CD4-positive, alpha-beta T cell treated with Interleukin-6 for 4 hours (primary cell): Measurements from ENCODE around the gene DSCAML1.
"Not testable (repeated sequence)": the region's sequence is repeated elsewhere in the genome, so short reads cannot be mapped to it uniquely, and the experiment has no call there.

Experiments
- DNase-seq: peaks from one replicate; pipeline ENCODE4 v3.0.0-alpha.2; 2020; ENCODE audit warnings: mixed read lengths

Gene DSCAML1

DNA sequence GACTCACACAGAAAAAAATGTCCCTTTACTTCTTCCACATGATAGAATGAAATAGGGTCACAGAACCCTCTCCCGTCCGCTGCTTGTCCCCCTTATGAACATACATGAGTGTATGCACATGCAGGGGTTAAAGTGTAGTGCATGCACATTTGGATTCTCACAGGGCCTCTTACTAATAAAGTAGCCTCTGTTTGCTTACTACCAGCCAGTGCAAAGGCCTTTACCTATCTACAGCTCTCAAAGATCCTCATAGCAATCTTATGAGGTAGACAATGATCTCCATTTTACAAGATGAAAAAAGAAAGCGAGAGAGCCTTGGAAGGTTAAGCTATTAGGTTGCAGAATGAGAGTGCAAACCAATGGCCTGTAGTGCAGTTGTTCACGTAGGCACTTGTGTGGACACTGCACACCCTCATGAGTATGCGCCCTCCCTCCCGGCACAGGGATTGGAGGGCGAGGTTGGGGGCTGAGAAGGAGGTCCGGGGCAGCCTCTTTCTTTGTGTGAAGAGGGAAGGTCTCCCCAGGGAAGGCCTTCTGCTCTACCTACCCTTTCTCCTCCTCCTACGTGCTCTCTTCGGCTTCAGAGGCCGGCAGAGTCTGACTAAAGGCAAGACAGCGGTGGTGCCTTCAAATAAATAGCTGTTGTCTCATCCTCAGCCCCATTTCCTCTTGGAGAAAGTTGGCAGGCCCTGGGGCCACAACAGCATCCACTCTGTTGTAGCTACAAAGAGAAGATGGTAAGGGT lies 378.1 kb downstream of the DSCAML1 start:
- no peak for DNase-seq

DNA sequence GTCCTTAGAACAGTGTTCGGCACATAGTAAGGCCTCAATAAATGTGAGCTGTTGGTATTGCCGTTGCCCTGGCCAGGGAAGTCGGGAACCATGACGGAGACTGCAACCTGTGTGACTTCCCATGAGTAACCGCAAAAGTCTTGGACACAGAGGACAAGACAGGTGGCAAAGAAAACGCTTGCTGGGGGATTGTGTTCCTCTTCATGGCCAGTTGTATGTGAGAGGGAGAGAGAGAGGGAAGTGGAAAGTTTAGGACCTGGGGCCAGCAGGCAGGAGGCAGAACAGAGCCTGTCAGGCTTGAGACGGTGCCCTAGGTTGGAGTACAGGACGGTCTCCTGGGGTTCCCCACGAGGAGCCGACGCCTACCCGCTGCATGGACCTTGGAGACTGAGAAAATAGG lies 379.2 kb downstream of the DSCAML1 start:
- DNase-seq = no peak

DNA sequence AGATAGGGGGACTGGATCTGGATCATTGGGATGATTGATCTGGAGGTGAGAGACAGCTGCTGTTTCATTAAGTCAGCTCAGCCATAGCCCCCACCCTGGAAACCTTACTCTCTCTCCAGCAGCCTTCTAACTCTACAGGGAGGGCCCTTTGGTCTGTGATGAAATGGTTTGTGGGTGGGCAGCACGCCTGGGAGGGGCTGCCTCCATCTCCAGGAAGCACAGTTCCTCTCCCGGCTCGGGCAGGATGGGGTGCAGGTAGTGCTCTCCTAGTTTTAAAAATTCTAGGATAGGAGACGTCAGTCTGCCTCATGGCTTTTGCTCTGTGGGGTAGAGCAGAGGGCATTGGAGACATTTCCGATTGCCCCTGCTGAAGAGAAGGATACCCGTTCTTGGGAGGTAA lies 379.7 kb downstream of the DSCAML1 start:
- no peak for DNase-seq

DNA sequence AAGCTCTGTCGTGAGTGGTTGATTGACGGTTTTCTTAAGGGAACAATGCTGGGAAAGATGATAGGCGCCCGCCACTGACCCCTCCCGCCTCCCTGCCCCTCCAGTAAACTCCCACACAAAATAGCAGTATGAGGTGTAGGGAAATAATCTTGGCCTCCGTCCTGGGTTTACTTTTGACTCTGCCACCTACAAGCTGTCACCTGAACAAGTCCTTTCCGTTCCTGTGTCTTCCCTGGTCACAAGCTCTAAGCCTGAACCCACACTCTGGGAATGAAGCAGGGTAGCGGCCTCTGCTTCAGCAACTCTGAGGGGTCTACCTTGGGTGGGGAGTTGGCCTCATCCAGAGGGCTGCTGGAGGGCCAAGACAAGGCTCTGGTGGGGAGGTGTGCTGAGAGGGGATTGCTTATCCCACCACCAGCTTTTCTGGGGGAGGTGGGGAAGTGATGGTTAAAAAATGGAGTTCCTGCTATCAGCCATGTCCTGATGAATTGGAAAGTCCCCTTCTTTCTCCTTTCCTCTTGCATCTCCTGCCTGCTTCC lies 381.6 kb downstream of the DSCAML1 start:
- DNase-seq = no peak

DNA sequence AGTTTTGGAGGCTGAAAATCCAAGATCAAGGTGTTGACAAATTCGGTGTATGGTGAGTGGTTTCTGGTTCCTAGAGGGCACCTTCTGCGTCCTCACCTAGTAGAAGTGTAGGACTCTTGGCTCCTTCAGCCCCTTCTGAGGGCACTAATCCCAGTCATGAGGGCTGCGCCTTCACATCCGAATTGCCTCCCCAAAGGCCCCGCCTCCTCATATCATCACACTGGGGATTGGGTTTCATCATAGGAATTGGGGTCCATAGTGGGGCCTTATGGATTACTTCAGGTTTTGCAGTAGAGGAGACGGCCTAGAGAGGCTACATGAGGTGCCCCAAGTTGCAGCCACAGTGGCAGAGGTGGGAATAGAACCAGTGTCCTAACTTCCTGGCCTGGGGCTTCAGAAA lies 382.3 kb downstream of the DSCAML1 start:
- DNase-seq = no peak

DNA sequence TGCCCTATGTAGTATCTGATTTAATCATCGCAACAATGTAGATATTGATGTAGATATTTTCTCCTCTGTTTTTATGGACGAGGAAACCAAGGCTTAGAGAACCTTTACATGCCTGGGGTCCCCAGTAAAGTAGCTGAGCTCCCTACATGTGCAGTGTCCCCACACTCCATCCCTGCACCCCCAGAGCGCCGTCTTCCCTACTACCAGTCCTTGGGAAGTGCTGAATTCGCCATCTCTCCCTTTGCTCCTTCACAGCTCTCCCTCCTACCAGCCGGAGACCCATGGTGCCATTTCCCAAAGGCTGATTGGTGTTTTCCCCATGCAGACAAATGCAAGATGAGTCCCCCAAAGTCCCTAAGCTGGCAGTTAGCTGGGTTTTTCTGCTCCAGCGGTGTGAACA lies 383.4 kb downstream of the DSCAML1 start:
- no peak for DNase-seq

DNA sequence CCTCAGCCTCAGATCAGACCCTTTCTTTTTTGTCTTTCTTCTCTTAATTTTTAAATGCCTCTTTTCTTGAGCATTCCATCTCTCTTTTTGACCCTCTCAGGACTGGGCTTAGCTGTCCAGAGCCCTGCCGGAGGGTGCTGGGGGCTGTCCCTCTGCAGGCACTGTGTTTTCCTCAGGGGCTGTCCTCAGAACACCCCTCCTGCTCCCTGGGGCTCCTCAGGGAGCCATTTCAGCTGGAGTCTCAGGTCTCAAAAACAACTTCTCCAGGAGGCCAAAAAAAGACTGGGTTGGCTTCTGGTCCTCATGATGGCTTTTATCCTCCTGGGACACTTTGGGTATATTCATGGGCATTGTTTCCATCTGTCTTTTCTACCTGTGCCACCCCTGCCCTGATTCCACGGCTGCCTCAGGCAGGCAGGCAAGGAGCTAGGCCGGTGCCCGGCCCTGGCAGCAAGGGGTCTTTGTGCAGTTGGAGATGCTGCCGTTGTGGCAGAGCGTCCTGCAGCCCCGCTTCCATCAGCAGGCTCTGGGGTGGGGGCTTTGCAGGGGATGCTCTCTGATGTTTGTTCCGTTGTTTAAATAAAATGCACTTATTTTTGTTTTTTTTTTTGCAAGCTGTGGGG lies 384.3 kb downstream of the DSCAML1 start:
- no peak for DNase-seq

DNA sequence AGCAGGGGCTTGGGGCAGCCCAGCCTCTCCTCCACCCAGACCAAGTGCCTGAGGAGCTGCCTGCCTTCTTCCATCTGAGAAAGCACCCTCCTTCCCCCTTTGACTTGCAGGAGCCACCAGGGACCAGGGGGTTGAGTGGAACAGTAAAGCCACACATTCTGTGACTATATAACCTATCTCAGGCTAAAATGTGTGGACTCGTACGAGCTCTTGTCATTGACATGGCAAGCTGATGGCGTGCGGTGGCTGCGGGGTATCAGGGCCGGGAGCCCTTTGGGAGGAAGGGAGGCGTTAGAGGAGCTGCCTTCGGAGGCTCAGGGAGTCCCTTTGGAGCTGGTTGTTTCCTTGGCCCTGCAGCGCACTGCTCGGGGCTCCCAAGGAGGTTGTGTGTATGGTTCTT lies 384.8 kb downstream of the DSCAML1 start:
- no peak for DNase-seq

DNA sequence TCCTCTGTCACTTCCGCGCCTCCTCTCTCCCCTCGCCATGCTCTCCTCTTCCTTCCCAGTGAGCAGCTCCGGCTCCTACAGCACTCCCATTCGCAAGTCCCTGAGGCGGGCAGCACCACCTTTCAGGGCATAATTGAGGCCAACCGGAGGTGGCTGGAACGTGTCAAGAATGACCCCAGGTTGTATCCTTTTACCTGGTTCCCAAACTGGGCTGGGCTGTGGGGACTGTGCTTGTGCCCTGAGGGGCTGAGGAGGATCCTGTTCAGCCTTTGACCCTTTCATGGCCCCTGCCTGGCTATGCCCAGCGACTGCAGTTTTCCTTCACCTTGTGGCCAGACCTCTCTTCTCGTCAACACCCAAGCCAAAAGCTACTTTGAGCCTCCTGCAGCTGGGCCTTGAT lies 385.3 kb downstream of the DSCAML1 start:
- DNase-seq = no peak

DNA sequence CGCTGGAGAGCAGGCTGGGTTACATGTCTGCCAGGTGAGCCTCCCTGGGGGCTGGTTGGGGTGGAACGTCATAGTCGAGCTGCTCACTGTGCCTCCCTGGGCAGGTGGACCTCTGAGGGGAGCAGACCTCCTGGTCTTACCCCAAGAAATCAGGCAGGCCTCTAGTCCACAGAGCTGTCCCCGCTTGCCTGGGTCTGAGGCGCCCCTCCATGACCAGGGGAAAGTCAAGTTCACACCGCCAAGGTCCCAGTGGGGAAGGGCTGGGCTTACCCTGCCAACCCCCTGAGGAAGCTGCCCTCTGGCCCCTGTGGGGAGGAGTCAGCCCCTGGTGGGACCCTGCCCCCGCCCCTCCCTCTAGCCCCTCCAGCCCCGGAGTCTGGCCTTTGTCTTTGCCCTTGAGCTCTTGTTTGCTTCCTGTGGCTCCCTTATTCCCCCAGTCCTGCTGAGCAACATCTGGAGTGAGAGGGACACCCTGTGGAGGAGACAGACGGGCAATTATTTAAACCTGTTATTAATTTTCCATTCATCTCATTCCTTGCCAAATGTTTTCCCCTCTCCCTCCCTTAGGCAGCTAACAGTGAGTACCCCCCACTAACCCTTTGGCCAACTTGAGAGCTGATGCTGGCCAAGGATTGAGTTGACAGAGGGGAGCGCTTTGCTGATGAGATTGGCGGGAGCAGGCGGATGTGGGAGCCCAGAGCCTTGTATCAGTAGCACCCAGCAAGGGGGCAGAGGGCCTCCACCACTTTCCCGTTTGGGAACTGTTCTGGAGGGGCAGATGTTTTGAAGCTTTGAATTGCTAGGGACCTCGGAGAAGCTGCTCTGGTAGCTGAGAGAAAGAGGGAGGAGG lies 385.9 kb downstream of the DSCAML1 start:
- no peak for DNase-seq

DNA sequence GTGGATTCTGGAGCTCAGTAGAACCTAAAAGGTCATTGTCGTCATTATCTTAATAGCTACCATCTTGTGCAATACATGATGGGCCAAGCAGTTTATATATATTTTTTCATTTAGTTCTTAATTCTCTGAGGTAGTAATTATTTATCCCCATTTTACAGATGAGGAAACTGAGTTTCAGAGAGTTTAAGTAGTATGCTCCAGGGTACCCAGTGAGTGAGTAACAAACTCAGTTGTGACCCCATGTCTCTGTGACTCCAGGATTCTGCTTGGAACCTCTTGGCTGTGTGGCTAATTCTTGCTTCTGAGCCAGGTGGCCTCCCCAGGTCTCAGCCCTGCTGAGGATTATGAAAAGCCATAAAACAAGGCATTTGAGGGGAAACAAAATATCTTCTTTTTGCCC lies 386.8 kb downstream of the DSCAML1 start:
- no peak for DNase-seq

DNA sequence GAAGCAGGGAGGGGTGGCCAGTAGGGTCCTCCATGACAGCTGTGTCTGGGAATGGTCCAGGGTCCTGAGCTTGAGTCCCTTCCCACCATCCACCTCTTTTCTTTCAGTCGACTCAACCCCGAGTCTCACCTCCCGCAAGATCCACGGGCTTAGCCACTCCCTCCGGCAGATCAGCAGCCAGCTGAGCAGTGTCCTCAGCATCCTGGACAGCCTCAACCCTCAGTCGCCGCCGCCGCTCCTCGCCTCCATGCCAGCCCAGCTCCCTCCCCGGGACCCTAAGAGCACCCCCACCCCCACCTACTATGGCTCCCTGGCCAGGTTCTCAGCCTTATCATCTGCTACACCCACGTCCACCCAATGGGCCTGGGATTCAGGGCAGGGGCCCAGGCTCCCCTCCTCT lies 387.5 kb downstream of the DSCAML1 start:
- DNase-seq = no peak

DNA sequence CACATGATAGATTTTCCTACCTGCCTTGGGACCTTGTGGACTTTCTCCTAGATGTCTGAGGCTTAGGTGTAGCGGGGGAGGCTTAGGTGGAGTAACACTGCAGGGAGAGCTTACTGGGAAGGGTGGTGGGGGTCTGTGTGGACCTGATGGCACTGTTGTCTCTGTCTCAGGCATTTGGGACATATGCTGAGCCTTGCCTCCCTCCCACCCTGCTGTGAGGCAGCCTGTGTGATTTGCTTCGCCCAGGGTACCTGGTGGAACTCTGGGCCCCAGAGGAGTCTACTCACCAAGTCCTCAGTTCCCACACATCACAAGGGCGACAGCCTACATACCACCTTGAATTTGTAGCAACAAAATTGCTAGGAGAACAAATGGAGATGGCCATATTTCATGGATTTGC lies 388.7 kb downstream of the DSCAML1 start:
- DNase-seq = no peak

DNA sequence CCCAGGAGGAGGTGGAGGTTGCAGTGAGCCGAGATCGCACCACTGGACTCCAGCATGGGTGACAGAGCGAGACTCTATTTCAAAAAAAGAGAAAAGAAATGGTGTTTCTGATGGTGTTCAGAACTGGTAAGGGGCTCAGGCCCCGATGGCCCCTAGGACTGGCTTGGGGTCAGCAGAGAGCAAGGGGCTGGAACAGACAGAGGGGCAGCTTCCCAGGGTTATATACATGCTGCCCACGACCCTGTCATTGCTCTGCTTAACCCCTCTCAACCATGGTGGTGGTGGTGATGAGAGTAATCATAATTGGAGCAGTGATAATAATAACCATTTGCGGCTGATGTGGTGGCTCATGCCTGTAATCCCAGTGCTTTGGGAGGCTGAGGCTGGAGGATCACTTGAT lies 390.0 kb downstream of the DSCAML1 start:
- DNase-seq = no peak

DNA sequence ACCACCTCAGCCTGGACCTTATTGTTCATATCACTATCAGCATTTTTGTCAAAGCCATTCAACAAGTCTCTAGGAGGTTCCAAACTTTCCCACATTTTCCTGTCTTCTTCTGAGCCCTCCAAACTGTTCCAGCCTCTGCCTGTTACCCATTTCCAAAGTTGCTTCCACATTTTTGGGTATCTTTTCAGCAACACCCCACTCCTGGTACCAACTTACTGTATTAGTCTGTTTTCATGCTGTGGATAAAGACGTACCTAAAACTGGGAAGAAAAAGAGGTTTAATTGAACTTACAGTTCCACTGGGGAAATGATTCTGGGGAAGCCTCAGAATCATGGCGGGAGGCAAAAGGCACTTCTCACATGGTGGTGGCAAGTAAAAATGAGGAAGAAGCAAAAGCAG lies 391.1 kb downstream of the DSCAML1 start:
- DNase-seq = not testable (repeated sequence)

DNA sequence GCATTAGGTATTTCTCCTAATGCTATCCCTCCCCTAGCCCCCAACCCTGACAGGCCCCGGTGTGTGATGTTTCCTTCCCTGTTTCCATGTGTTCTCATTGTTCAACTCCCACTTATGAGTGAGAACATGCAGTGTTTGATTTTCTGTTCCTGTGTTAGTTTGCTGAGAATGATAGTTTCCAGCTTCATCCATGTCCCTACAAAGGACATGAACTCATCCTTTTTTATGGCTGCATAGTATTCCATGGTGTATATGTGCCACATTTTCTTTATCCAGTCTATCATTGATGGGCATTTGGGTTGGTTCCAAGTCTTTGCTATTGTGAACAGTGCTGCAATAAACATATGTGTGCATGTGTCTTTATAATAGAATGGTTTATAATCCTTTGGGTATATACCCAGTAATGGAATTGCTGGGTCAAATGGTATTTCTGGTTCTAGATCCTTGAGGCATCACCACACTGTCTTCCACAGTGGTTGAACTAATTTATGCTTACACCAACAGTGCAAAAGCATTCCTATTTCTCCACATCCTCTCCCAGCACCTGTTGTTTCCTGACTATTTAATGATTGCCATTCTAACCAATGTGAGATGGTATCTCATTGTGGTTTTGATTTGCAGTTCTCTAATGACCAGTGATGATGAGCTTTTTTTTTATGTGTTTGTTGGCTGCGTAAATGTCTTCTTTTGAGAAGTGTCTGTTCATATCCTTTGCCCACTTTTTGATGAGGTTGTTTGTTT lies 397.7 kb downstream of the DSCAML1 start:
- not testable (repeated sequence) for DNase-seq

DNA sequence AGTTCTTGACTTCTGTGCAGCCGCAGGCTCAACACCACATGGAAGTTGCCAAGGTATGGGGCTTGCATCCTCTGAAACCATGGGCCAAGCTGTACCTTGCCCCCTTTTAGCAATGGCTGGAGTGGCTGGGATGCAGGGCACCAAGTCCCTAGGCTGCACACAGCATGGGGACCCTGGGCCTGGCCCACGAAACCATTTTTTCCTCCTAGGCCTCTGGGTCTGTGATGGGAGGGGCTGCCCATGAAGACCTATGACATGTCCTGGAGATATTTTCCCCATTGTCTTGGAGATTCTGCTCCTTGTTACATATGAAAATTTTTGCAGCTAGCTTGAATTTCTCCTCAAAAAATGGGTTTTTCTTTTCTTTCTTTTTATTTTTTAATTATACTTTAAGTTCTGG lies 398.4 kb downstream of the DSCAML1 start:
- not testable (repeated sequence) for DNase-seq

DNA sequence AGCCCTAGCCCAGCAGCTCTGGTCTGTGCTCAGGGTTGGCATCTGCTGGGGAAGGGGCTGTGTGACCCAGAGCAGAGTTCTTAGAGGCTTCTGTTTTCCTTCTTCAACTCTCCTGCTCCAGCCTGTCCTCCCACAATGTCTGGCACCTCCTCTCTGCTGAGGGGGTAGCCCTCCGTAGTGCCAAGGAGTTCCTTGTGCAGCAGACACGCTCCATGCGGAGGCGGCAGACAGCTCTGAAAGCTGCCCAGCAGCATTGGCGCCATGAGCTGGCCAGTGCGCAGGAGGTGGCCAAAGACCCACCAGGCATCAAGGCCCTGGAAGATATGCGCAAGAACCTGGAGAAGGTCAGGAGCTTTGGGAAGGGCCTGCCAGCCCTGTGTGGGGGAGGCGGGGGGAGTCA lies 400.0 kb downstream of the DSCAML1 start:
- DNase-seq = no peak

DNA sequence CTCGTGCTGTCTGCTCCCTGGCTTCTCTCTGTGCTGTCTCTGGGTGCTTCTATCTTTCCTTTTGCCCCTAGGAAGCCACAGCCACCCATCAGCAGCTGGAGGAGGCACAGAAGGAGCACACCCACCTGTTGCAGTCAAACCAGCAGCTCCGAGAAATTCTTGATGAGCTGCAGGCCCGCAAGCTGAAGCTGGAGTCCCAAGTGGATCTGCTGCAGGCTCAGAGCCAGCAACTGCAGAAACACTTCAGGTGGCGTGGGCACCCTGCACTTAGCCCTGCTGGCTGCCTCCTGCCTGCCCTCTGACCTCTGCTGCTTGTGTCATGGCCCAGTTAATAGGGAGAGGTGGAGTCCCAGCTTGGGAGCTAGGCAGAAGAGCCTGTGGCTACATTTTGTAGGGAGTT lies 401.5 kb downstream of the DSCAML1 start:
- DNase-seq = no peak

DNA sequence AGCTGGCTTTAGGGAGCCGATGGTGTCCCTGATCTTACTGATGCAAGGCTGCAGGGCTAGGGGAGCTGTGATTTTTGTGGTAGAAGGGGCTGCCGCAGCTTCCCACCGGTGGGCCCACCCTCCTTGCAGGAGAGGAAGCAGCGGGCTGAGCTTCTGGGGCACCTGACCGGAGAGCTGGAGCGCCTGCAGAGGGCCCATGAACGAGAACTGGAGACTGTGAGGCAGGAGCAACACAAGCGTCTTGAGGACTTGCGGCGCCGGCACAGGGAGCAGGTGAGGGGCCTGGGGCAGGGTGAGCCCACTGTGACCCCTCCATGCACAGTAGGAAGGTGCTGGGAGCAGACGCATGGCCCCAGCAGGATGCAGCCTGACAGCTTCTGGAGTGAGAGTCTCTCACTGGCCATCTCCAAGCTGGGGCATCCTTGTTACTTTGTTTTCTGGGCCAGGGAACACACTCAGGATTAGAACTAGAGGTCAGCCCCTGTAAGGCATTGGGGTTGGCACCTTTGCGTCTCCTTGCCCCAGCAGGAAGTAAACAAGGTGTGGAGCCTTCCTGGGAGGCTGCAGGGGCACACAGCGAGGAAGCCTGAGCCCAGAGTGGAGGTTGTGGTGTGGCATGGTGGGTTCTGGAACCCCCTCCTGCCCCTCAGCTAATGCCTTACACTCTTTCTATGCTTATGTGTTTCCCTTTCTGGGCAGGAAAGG lies 402.6 kb downstream of the DSCAML1 start:
- DNase-seq = no peak

DNA sequence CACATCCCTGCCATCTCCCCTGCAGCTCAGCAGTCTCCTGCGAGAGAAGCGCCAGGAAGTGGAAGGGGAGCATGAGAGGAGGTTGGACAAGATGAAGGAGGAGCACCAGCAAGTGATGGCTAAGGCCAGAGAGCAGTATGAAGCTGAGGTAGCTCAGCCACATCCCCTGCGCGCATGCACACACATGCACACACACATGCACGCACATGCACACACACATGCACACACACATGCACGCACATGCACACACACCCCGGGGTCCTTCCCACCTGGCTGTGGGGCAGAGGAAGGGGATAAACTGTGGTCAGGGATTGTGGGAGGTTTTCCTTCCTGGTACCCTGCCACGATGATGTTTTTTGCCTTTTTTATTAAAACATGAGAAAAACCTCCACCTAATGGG lies 404.0 kb downstream of the DSCAML1 start:
- no peak for DNase-seq

DNA sequence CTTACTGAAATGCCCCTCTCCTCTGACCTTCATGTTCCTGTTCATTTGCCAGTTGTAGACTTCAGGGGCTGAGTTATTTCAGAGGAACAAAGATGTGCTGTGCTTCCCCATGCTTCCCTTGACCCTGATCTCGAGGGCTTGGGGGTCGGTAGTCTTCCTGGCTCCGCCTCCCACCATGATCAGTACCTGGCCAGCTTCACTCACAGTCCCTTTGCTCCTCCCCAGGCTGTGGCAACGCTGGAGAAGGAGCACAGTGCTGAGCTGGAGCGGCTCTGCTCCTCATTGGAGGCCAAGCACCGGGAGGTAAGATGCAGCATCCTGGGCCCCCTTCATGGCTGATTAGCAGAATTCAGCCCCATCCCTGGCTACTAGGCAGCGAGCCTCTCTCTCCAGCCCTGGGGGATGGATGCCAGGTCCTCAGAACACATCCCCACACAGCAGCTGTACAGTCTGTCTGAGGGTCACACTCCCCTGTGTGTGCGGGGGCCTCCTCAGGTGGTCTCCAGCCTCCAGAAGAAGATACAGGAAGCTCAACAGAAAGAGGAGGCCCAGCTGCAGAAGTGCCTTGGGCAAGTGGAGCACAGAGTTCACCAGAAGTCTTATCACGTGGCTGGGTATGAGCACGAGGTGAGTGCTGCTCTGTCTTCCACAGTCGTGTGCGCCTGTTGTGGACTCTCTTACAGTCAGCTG lies 404.9 kb downstream of the DSCAML1 start:
- DNase-seq = no peak
